IPS-18a (cell line): ENCODE measurements around the gene DHCR24.
"Not testable (repeated sequence)": the region's sequence is repeated elsewhere in the genome, so short reads cannot be mapped to it uniquely, and the experiment has no call there.

ENCODE experiments used
- H3K27ac ChIP-seq: one replicate; pipeline ENCODE4 v1.5.1; 2013; ENCODE audit warnings: low read length
- H3K27me3 ChIP-seq: one replicate; pipeline ENCODE4 v1.6.1; 2013; ENCODE audit warnings: mild to moderate bottlenecking, low read length; ENCODE audit not compliant: control insufficient read depth, insufficient read depth
- H3K36me3 ChIP-seq: one replicate; pipeline ENCODE4 v1.6.1; 2013; ENCODE audit warnings: low read depth, low read length; ENCODE audit not compliant: control insufficient read depth
- H3K4me1 ChIP-seq: one replicate; pipeline ENCODE4 v1.6.1; 2013; ENCODE audit warnings: low read depth, low read length; ENCODE audit not compliant: control insufficient read depth
- H3K4me3 ChIP-seq: one replicate; pipeline ENCODE4 v1.5.1; 2013; ENCODE audit warnings: low read length
- H3K9ac ChIP-seq: one replicate; pipeline ENCODE4 v1.6.1; 2013; ENCODE audit warnings: mild to moderate bottlenecking, low read length, moderate library complexity
- H3K9me3 ChIP-seq: one replicate; pipeline ENCODE4 v1.6.1; 2013; ENCODE audit warnings: low read depth, low read length; ENCODE audit not compliant: control insufficient read depth

DHCR24 gene

DNA sequence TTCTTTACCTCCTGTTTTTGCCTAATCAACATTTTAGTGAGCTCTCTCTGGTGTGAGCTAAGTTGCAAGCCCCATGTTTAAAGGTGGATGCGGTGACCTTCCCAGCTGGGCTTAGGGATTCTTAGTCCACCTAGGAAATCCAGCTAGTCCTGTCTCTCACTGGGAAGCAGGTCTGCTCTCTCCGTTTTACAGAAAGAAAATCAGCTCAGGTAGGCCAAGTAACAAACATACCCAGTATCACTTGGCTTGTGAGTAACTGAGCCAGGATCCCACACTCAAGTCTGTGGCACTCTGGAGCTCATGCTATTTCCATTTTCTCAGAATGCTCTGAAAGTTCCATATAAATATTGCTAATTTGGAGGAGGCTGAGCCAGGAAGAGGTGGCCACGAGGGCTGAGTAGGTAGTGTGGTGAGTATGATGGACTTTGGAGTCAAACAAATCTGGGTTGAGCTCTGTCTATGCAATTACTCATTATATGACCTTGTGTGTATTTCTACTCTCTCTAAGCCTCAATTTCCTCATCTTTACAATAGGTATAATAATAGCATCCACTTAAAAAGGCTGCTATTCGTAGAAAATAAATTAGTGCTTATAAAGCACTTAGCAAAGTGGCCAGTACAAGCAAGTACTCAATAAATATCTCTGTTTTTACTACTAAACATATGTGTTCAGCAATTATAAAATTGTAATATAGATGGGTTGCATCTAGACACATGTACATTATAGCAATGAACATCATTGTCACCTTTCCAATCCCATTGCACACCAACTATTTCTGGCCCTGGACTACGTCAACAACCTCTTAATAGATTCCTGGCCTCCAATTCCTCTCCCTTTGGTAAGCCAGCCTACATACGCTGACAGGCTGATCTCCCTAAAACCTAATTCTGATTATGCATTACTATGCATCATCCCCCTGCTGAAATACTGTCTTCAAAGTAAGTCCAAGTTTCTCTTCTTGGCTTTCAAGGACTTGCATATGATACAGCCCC is 32.7 kb upstream of the DHCR24 start:
- Histone ChIP-seq H3K4me3 (no peak overlapping the region), H3K9me3 (no peaks in the 10 kb centered on the region), H3K27me3 (no peaks in the 10 kb centered on the region), H3K36me3 (no peaks in the 10 kb centered on the region), H3K4me1 (peaks cover 10% of the 10 kb centered on the region), H3K9ac (no peak overlapping the region), H3K27ac (no peak overlapping the region)

DNA sequence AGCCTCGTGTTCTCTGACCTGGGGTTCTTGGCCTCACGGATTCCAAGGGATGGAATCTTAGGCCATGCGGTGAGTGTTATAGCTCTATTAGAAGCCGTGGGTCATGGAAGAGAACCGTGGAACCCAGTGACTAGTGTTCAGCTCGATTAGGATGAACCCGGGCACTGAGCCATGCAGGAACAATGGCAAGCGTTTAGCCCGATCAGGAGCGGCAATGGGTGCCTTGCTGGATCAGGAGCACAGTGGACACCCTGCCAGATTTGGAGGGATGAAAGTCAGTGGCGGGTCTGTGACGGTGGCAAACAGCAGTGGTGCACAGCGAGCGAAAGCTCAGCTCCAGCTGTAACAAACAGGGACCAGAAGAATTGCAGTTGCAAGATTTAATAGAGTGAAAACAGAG is 24.1 kb upstream of the DHCR24 start:
- H3K36me3 ChIP-seq, H3K27ac ChIP-seq, H3K4me3 ChIP-seq, H3K4me1 ChIP-seq, H3K9me3 ChIP-seq, H3K9ac ChIP-seq, H3K27me3 ChIP-seq: not testable (repeated sequence)

DNA sequence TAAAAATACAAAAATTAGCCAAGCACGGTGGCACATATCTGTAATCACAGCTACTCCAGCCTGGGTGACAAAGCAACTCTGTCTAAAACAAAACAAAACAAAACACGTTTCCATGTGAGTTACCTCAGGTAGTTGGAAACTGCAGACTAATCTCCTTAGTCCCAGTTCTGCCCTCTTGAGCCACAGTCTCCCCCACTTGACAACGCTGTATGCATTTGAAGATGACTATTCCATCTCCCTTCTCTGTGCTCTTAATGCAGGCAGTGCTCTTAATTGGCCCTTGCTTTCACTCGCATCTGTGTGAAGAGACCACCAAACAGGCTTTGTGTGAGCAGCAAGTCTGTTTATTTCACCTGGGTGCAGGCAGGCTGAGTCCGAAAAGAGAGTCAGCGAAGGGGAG is 19.6 kb upstream of the DHCR24 start:
- Histone ChIP-seq H3K9me3 (no peaks in the 10 kb centered on the region), H3K4me3 (no peak overlapping the region), H3K27me3 (no peaks in the 10 kb centered on the region), H3K36me3 (no peaks in the 10 kb centered on the region), H3K4me1 (peaks cover 9% of the 10 kb centered on the region), H3K9ac (no peak overlapping the region), H3K27ac (no peak overlapping the region)

DNA sequence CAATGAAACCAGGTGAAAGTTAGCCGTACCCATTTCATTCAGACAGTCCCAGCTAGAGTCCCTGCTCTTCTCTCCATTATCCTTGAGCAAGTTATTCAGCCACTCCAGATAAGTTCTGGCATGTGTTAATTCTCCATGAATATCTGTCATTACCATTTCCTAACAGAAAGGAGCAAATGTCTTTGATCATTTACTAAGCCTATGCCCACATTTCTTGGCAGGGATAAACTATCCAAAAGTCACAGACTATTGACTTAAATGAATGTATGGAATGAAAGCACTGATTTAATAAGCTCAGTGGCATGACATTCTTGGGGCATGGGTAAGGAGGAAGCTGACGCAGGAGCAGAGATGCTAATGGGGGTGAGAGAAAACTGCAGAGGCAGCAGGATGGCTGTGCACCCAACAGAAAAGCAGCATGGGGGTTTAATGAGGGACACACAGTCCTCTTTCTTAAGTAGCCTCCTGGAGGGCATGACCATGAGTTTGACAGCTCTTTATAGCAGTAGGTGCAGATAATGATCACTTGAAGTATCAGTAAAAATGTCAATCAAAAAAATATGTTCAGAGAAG is 17.6 kb upstream of the DHCR24 start:
- peaks cover 9% of the 10 kb centered on the region for H3K4me1 ChIP-seq
- H3K9ac ChIP-seq: no peak overlapping the region
- H3K9me3 ChIP-seq: no peaks in the 10 kb centered on the region
- H3K27me3 ChIP-seq: no peaks in the 10 kb centered on the region
- no peak overlapping the region for H3K4me3 ChIP-seq
- H3K36me3 ChIP-seq: no peaks in the 10 kb centered on the region
- H3K27ac ChIP-seq: no peak overlapping the region

DNA sequence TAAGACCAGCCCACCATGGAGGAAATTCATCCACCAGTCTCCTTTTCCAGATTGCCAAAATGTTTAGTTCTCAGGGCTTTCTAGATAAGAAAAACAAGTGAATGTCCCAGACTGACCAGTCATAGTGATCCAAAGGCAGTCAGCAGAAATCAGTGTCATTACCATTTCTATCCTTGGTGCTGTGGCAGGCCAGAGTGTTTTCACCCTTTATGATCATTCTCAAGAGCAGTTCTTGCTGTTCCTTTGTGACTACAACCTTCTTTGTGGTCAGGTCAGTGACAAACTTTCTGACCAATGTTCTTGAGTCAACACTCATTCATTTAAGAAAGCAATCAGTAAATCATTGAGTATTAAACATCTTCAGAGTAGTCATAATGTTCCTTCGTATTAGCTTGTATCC is 7.3 kb upstream of the DHCR24 start:
- Histone ChIP-seq H3K9me3 (no peaks in the 10 kb centered on the region), H3K27ac (no peak overlapping the region), H3K36me3 (no peaks in the 10 kb centered on the region), H3K4me3 (no peak overlapping the region), H3K4me1 (no peaks in the 10 kb centered on the region), H3K27me3 (no peaks in the 10 kb centered on the region), H3K9ac (no peak overlapping the region)

DNA sequence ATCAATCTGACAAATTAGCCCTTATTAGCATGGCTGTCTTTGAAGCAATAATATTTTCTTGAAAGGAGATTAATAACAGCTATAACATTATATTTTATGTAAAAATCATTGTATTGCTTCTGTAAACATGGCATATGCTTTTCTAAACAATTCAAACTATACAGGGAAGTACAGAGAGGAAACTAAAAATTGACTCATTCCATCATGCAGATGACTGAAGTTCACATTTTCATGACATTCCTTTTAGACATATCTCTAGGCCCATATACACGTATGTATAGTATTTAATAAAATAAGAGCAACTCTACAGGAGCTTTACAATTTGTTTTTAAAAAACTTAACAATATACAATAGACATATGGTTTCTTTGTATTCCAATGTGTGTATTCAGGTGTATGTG is 5.6 kb upstream of the DHCR24 start:
- H3K4me3 ChIP-seq: no peak overlapping the region
- no peak overlapping the region for H3K27ac ChIP-seq
- no peaks in the 10 kb centered on the region for H3K9me3 ChIP-seq
- H3K27me3 ChIP-seq: no peaks in the 10 kb centered on the region
- no peak overlapping the region for H3K9ac ChIP-seq
- H3K4me1 ChIP-seq: peaks cover 13% of the 10 kb centered on the region
- no peaks in the 10 kb centered on the region for H3K36me3 ChIP-seq

DNA sequence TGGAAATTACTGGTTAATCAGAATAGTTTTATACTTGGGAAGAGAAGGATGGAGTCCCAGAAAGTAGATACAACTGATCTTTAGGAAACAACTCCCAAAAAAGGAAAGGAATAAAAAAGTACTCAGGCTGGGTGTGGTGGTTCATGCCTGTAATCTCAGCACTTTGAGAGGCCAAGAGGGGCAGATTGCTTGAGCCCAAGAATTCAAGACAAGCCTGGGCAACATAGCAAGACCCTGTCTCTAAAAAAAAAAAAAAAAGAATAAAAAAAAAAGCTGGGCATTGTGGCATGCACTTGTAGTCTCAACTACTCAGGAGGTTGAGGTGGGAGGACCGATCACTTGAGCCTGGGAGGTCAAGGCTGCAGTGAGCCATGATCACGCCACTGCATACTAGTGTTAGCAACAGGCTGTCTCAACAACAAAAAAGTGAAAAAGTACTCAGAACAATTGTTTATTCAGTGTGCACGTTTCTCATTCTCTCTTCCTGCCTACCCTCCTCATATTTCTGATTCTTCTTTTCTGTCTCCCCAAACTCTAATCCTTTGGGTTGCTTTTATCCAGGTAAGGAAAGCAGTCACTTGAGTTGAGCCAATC is 2.2 kb upstream of the DHCR24 start:
- H3K27ac ChIP-seq: no peak overlapping the region
- no peak overlapping the region for H3K4me3 ChIP-seq
- H3K4me1 ChIP-seq: peaks cover 28% of the 10 kb centered on the region
- H3K36me3 ChIP-seq: peaks cover 13% of the 10 kb centered on the region
- H3K27me3 ChIP-seq: no peaks in the 10 kb centered on the region
- no peak overlapping the region for H3K9ac ChIP-seq
- no peaks in the 10 kb centered on the region for H3K9me3 ChIP-seq

DNA sequence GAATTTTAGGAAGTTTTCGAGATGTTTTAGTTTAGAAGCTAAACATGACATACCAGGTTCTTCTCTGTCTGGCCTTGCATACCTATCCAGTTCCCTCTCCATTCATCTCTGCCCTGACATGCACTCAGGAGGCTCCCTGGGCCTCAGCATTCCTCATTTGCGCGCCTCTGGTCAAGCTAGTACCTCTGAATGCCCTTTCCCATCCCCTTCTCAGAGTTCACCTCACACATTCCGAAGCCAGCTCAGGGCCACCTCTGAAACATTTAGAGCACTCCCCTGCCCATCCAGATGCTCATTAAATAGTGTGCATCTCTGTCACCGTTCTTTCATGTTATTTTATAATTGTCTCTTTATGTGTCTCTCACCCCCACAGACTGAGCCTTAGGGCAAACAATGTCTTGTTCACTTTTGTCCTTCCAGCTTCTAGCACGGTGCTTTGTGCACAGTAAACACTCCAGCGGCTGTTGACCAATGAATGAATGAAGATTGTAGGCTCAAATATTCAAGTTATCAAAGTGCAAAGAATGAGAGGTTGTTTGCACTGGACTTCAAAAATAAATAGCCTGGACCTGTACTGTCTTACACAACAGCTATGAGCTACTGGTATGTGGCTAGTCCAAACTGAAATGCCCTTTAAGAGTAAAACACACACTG is 1.2 kb upstream of the DHCR24 start:
- Histone ChIP-seq H3K27me3 (no peaks in the 10 kb centered on the region), H3K36me3 (peaks cover 22% of the 10 kb centered on the region), H3K4me1 (peaks cover 28% of the 10 kb centered on the region), H3K9ac (peak overlapping the region; percentile 79), H3K27ac (no peak overlapping the region), H3K9me3 (no peaks in the 10 kb centered on the region), H3K4me3 (peak overlapping the region; percentile 92)

DNA sequence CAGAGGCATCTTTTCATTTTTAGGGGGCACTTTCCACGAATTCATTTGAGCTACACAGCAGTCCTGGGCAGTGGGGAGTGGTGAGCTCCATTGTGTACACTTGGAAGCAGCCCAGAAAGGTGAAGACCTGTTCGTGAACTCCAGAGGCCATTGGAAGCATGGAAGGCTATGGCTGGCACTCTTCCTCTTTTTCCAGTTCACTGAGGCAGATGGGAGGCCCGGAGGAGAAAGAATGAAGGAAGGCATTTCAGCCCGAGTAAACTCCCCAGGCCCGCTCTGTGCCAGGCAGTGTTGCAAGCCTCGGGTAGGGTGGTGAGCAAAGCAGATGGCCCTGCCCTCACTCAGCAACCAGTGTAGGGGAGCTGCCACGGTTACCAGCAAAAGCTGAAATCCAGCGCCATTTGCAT is 673 bp upstream of the DHCR24 start:
- Histone ChIP-seq H3K27ac (peak overlapping the region; percentile 67), H3K4me1 (peaks cover 28% of the 10 kb centered on the region), H3K9me3 (no peaks in the 10 kb centered on the region), H3K4me3 (peak overlapping the region; percentile 92), H3K9ac (peak overlapping the region; percentile 79), H3K27me3 (no peaks in the 10 kb centered on the region), H3K36me3 (peaks cover 28% of the 10 kb centered on the region)

DNA sequence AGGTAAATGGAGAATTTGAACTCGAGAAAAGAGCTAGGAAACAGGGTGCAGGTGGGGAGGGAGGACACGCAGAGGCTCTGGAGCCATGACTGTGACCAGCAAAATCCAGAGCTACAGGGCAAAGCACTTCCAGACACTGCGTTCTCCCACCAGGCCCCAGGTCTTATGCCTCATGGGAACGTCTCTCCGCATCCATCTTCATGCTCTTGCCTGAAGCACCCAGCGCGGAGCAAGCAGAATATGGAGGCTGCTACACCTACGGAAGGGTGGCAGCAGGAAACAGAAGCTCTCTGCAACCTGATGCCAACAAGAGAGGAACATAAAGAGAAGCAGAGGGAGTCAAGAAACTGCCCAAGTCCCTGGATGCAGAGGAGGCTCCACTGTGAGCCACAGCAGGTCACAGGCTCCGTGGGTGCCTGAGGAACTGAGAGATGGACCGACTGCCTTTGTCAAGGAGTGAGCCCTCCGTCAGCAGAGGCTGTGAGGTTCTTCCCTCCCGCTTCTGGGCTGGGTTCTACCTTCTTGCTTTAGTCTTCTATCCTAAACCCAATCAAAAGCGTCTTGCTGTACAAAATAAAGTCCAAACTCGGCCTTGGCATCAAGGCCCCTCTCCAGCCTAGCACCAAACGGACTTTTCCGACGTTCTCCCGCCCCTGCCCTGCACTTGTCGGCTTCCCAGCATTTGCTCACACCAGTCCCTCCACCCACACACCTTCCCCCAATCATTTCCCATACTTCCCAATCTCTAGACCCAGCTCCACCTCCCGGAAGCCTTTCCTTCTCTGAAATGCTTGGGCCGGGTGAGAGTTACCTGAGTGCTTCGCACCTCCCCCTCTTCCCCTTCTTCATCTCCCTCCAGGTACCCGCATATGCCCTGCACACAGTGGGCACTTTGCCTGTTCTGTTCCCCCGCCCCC is 930 bp downstream of the DHCR24 start:
- H3K27me3 ChIP-seq: no peaks in the 10 kb centered on the region
- peaks cover 42% of the 10 kb centered on the region for H3K36me3 ChIP-seq
- peaks cover 28% of the 10 kb centered on the region for H3K4me1 ChIP-seq
- H3K27ac ChIP-seq: no peak overlapping the region
- peak overlapping the region; percentile 92 for H3K4me3 ChIP-seq
- H3K9ac ChIP-seq: peak overlapping the region; percentile 65
- H3K9me3 ChIP-seq: no peaks in the 10 kb centered on the region
